Measurements from ENCODE around the gene PGC.

PGC gene

DNA sequence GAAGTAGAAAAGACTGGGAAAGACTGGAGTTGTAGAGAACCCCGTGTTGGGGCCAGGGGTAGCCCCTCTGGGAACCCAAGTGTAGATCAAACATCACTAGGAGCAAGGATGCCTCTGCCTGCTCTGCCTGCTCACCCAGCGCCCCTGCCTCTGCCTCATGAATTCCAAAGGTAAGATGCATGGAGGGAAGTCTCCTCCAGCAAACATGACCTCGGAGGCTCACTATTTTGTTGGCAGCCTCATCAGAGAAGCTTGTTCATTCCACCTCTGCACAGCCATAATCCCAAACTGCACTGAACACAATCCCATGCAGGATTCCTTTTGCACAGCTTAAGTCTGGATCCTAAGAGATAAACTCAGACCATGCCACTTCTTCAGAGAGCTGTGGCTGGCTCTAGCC lies 27.6 kb upstream of the PGC start:
- TF ChIP-seq, protein P1, sequence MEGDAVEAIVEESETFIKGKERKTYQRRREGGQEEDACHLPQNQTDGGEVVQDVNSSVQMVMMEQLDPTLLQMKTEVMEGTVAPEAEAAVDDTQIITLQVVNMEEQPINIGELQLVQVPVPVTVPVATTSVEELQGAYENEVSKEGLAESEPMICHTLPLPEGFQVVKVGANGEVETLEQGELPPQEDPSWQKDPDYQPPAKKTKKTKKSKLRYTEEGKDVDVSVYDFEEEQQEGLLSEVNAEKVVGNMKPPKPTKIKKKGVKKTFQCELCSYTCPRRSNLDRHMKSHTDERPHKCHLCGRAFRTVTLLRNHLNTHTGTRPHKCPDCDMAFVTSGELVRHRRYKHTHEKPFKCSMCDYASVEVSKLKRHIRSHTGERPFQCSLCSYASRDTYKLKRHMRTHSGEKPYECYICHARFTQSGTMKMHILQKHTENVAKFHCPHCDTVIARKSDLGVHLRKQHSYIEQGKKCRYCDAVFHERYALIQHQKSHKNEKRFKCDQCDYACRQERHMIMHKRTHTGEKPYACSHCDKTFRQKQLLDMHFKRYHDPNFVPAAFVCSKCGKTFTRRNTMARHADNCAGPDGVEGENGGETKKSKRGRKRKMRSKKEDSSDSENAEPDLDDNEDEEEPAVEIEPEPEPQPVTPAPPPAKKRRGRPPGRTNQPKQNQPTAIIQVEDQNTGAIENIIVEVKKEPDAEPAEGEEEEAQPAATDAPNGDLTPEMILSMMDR (conservative IDR thresholded peaks at IDR 0.05), result no peak
- no peak for TF ChIP-seq ZFX (IDR thresholded peaks at IDR 0.05)
- no peak overlapping the region for H3K27ac ChIP-seq

DNA sequence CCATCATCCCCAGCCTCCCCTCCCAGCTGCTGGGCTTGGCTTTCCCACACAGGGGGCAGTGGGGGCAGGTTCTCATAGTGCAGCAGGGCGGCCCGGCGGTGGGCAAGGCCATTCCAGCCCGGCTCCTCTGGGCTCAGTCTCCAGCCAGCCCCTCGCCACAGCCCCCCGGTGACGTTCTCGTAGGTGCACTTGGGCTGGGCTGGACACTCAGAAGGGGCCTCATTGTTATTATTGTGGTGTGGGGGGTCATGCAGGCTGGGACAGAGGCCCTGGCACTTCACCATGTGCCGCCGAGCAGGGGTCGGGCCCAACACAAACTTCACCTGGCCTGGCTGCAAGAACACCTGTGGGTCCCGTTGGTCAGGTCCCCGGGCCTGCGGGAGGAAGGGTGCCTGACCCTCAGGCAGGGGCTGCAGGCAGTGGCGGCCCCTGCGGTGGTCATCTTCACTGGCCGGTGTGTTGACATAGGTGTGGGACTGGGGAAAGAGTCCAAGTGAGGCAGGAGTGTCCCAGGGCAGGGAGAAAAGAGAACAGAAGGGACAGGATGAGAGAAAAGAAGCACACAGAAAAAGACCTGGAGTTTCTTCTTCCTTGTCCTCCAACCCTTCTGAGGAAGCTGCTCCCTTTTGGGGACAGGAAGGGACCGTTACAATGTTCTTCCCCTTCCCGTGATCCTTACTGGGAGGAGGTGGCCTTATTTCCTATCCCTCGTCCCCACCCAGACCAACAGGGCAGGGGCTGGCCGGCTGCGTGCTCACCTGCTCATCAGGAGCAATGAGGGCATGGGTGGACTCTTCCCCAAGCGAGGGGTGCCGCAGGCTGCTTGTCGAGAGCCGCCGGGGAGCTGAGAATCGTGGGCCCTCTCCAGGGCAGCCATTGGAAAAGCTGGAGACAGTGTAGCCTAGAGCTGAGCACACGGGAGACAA lies 24.1 kb upstream of the PGC start:
- H3K27ac ChIP-seq, result no peak overlapping the region
- TF ChIP-seq ZFX (IDR thresholded peaks at IDR 0.05), result no peak
- TF ChIP-seq, protein P1 (conservative IDR thresholded peaks at IDR 0.05), result no peak

DNA sequence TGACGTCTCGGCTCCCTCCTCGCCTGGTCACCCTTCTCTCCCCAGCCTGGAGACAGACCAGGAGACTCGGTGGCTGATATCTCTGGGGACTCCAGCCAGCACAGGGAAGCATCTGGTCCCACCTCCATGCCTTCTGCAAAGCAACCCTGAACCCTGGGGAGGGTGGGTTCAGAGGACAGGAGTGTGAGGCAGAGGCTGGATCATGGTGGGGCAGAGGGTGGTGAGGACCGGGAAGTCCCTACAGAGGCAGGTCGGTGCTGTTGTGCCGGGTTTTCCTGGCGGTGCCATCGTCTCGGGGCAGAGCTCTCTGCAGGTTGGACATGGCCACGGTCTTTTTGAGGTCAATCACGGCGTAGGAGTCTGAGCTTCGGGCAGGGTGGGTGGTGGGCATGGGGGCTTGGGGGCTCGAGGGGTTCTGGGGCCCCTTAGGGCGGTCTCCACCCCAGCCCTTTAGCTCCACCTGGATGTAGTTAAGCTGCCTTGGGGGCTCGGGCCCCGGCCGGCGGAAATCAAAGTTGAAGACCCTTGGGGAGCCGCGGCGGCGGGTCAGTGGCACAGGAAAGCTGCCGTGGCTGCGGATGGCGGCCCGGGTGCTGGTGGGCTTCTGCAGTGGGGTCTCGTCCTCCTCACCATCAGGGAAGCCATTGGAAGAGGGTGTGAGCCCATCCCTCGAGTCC lies 23.3 kb upstream of the PGC start:
- H3K27ac ChIP-seq, result no peak overlapping the region
- TF ChIP-seq, protein P1 (conservative IDR thresholded peaks at IDR 0.05), result no peak
- TF ChIP-seq ZFX (IDR thresholded peaks at IDR 0.05), result no peak

DNA sequence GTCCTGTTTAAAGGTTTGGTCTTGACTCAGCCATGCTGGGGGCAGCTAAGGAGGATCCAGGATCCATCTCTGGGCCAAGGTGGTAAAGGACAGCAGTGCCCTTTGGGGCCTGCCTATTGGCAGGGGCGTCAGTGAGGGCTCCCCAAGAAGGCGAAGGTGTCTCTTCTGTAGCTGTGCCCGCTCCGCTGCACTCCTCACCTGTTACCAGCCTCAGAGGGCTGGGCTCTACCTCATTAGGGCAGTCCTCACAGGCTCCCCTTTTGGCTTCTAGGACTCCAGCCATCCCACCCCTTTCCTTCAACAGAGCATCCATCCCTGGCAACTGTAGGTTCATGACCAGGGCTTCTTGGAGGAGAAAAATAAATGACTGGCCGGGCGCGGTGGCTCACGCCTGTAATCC lies 22.2 kb upstream of the PGC start:
- TF ChIP-seq ZFX (IDR thresholded peaks at IDR 0.05), result no peak
- TF ChIP-seq, protein P1 (conservative IDR thresholded peaks at IDR 0.05), result no peak
- H3K27ac ChIP-seq, result peak overlapping the region; percentile 81

DNA sequence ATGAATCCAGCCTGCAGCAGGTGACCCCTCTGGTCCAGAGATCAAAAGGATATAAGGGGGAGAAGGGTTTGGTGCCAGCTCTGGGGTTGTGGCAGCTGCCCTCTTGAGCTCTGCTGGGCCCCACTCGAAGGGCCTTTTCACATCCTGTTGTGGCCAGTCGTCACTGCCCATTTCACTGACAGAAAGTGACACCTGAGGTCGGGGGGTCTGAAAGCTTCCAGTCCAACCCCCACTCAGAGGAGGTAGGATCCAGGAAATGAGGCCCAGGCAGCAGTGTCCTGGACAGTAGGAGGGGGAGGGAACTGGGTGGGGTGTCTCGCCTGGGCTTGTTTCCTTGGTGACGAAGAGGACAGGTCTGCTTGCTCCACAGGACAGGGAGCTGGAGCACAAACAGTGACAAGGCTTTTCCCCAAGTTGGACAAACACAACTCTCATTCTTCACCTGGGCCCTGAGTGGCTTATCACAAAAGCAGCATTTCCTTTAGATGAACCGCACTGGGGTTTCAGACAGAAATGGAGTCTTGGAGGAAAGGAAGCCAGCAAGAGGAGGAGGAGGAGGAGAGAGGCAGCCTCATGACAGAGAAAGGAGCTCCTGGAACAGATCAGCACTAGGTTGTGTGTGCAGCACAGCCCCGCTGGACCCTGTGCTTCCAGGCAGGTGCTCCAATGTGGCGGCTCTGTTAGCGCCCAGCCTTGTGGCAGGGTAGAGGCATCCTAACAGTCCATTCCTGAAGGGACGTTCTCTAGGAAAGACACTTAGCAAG lies 21.5 kb upstream of the PGC start:
- H3K27ac ChIP-seq, result peak overlapping the region; percentile 81
- TF ChIP-seq ZFX (IDR thresholded peaks at IDR 0.05), result no peak
- TF ChIP-seq, protein P1 (conservative IDR thresholded peaks at IDR 0.05), result no peak

DNA sequence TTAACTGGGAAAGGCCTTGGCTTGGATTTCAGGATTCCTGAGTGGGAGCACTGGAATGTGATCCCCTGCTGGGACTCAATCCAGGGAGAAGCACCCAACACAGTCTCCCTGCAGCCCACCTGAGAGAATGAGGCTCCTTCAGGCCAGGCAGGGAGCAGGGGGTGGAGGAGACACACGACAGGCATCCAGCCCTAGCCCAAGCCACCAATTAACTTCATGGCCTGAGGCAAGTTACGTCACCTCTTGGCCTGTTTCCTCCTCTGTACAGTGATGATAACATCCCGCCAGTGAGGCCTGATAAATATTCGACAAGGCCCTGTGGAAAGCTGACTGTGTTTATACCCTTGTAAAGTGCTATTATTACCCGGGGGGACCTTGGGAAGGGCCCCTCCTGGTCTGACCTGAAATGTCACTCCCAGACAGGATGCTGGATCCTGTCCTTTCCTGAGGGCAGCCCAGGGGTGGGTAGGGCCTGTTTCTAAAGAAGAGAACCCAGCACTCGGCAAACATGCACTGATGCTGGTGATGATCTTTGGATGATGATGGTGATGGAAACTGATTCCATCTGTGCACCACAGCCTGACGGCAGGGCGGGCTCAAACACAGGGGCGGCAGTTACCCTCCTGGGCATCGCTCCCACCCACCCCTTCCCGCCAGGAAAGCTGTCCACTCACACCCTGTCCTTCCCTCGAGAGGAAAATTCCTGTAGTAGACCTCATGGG lies 20.1 kb upstream of the PGC start:
- peak; percentile 25; the same call in 1 of the 2 replicates for TF ChIP-seq ZFX (IDR thresholded peaks at IDR 0.05)
- TF ChIP-seq, protein P1 (conservative IDR thresholded peaks at IDR 0.05), result no peak
- peak overlapping the region; percentile 81 for H3K27ac ChIP-seq

DNA sequence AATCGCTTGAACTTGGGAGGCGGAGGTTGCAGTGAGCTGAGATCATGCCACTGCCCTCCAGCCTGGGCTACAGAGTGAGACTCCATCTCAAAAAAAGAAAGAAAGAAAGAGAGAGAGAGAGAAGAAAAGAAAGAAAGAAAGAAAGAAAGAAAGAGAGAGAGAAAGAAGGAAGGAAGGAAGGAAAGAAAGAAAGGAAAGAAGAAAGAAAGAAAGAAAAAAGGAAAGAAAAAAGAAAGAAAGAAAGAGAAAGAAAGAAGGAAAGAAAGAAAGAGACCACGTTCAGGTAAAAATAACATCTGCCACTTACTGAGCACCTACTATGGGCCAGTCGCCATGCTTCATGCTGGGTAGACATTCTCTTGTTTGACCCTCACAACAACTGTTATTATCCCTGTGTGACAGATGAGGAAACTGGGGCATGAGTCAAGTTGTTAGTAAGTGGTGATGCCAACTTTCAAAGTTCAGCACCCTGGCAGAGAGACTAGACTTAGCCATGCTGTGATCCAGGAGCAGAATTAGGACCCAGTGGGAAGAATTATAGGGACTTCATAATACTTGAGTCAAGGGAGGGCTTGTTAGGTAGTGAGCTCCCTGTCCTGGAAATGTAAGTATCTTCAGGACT lies 19.0 kb upstream of the PGC start:
- H3K27ac ChIP-seq, result peak overlapping the region; percentile 81
